A549 (cell line): ENCODE measurements around the gene BCAS3.

Source experiments
- CBX8 ChIP-seq: fragments of 200-600 bp; sonication (generic); IDR thresholded peaks from 2 replicates; pipeline ENCODE4 v1.6.1; 2016
- CTCF ChIP-seq: fragments of >200 bp; sonication (Bioruptor Twin); formaldehyde crosslinking; IDR thresholded peaks from 3 replicates; pipeline ENCODE4 v1.5.1; 2016
- FOSL2 ChIP-seq, 2 experiments: fragments of 450-650 bp in 1 of 2; fragments of >200 bp in 1 of 2; sonication (Bioruptor Twin) in 1 of 2; formaldehyde crosslinking; IDR thresholded peaks; 2 replicates each; pipeline versions ENCODE4 v1.5.0 to v1.6.1; 2016 to 2020; ENCODE audit warnings: mild to moderate bottlenecking in 1 of 2, moderate library complexity in 1 of 2
- GATA3 ChIP-seq: IDR thresholded peaks from 2 replicates; pipeline ENCODE4 v1.6.1; 2012; ENCODE audit warnings: borderline replicate concordance
- HEYL ChIP-seq: fragments of 250-450 bp; sonication (Bioruptor Pico); IDR thresholded peaks from 2 replicates; pipeline ENCODE4 v1.8.0; 2021; ENCODE audit warnings: mild to moderate bottlenecking, moderate library complexity
- MAX ChIP-seq: IDR thresholded peaks from 2 replicates; pipeline ENCODE4 v1.6.1; 2012
- PBX3 ChIP-seq: IDR thresholded peaks from 2 replicates; pipeline ENCODE4 v1.6.1; 2012
- POLR2A ChIP-seq: IDR thresholded peaks from 2 replicates; pipeline ENCODE4 v1.6.1; 2012; ENCODE audit warnings: mild to moderate bottlenecking, low read length
- RAD21 ChIP-seq, 2 experiments: fragments of >200 bp in 1 of 2; sonication (Bioruptor Twin) in 1 of 2; formaldehyde crosslinking in 1 of 2; IDR thresholded peaks in 1 of 2; conservative IDR thresholded peaks in 1 of 2; 2 replicates in 1 of 2; 3 replicates in 1 of 2; pipeline ENCODE4 v1.6.1; 2012 to 2018; ENCODE audit warnings: inconsistent platforms in 1 of 2
- REST ChIP-seq: fragments of 200-600 bp; sonication (generic); IDR thresholded peaks from 2 replicates; pipeline ENCODE4 v1.6.1; 2016; ENCODE audit warnings: antibody characterized with exemption, mild to moderate bottlenecking, moderate library complexity
- SREBF2 ChIP-seq: fragments of 450-650 bp; IDR thresholded peaks from 2 replicates; pipeline ENCODE4 v1.6.1; 2014; ENCODE audit warnings: mild to moderate bottlenecking, moderate library complexity
- USF2 ChIP-seq: fragments of 450-650 bp; IDR thresholded peaks from 2 replicates; pipeline ENCODE4 v1.6.1; 2014; ENCODE audit warnings: antibody characterized with exemption

- TF ChIP-seq MAX (no peak), USF2 (no peak), CTCF (no peak), POLR2A (no peak), REST (no peak), GATA3 (no peak), CBX8 (no peak), SREBF2 (no peak), PBX3 (no peak), RAD21 (conservative IDR thresholded peaks at IDR 0.05 in 1 of 2, IDR thresholded peaks at IDR 0.05 in 1 of 2) (no peak), FOSL2 (IDR thresholded peaks at IDR 0.05) (no peak), FOSL2 (CRISPR knock-in tag; IDR thresholded peaks at IDR 0.05) (no peak), HEYL (CRISPR knock-in tag) (no peak)
These were observed 685.4 kb downstream of the BCAS3 start for GRCh38 chr17:61362852-61363600.
